Prostate gland (tissue), 2 donors: ENCODE measurements around the gene HLX.

Source experiments
- POLR2A ChIP-seq: fragments of 450-650 bp; IDR thresholded peaks from one replicate; pipeline ENCODE4 v1.6.1; 2016; ENCODE audit warnings: antibody characterized with exemption, mild to moderate bottlenecking
- POLR2AphosphoS5 ChIP-seq: sonication (generic); formaldehyde crosslinking; IDR thresholded peaks from one replicate; pipeline ENCODE4 v1.6.1; 2017; ENCODE audit warnings: antibody characterized with exemption
- TF ChIP-seq, protein P1 (sequence below), 4 experiments: fragments of 200-600 bp in 2 of 4; fragments of 450-650 bp in 2 of 4; sonication (generic) in 2 of 4; IDR thresholded peaks; 1 replicate in 3 of 4; 2 replicates in 1 of 4; pipeline ENCODE4 v1.5.1; 2016 to 2019; ENCODE audit warnings: antibody characterized with exemption in 4 of 4, mild to moderate bottlenecking in 2 of 4, moderate library complexity in 2 of 4

DNA sequence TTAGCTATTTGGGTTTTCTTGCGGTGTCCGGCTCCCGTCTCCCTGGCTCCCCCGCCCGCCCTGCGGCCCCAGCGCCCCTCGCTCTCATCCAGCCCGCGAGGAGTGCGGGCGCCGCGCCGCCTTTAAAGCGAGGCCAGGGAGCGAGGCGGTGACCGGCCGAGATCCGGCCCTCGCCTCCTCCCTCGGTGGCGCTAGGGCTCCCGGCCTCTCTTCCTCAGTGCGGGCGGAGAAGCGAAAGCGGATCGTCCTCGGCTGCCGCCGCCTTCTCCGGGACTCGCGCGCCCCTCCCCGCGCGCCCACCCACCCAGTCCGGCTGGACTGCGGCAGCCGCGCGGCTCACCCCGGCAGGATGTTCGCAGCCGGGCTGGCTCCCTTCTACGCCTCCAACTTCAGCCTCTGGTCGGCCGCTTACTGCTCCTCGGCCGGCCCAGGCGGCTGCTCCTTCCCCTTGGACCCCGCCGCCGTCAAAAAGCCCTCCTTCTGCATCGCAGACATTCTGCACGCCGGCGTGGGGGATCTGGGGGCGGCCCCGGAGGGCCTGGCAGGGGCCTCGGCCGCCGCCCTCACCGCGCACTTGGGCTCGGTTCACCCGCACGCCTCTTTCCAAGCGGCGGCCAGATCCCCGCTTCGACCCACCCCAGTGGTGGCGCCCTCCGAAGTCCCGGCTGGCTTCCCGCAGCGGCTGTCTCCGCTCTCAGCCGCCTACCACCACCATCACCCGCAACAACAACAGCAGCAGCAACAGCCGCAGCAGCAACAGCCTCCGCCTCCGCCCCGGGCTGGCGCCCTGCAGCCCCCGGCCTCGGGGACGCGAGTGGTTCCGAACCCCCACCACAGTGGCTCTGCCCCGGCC is 492 bp downstream of the HLX start:
- TF ChIP-seq, protein P1, sequence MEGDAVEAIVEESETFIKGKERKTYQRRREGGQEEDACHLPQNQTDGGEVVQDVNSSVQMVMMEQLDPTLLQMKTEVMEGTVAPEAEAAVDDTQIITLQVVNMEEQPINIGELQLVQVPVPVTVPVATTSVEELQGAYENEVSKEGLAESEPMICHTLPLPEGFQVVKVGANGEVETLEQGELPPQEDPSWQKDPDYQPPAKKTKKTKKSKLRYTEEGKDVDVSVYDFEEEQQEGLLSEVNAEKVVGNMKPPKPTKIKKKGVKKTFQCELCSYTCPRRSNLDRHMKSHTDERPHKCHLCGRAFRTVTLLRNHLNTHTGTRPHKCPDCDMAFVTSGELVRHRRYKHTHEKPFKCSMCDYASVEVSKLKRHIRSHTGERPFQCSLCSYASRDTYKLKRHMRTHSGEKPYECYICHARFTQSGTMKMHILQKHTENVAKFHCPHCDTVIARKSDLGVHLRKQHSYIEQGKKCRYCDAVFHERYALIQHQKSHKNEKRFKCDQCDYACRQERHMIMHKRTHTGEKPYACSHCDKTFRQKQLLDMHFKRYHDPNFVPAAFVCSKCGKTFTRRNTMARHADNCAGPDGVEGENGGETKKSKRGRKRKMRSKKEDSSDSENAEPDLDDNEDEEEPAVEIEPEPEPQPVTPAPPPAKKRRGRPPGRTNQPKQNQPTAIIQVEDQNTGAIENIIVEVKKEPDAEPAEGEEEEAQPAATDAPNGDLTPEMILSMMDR (IDR thresholded peaks at IDR 0.05) = no peak
- TF ChIP-seq POLR2A = no peak
- no peak for TF ChIP-seq POLR2AphosphoS5
